Measurements from ENCODE around the gene SHKBP1. TPM values are rescaled to one million over a fixed set of nuclear protein-coding genes. Genes with fewer than 3 reads are reported as not detected.
A peak's percentile ranks its signal among the peaks of the same experiment; 100 is the strongest.

The SHKBP1 gene
- total and polyA plus RNA-seq, 2 of the 13 experiments (the other 11 are each of a cell fraction or from before 2014, with no cell fraction given): 16.2 to 17.4 TPM

GRCh38 chr19:40570313-40571004, 6.2 kb upstream of the SHKBP1 start (continued):
- TF ChIP-seq RNF2 (conservative IDR thresholded peaks at IDR 0.05; ENCODE audit: low read depth): peak; percentile 66
- peak; percentile 62; the same call in 1 of the 2 replicates for TF ChIP-seq MAZ (IDR thresholded peaks at IDR 0.05; ENCODE audit: borderline replicate concordance, low read depth, low read length)
- TF ChIP-seq MAZ (CRISPR knock-in tag; IDR thresholded peaks at IDR 0.05; ENCODE audit: low read depth): peak; percentile 50
- TF ChIP-seq, protein P1, sequence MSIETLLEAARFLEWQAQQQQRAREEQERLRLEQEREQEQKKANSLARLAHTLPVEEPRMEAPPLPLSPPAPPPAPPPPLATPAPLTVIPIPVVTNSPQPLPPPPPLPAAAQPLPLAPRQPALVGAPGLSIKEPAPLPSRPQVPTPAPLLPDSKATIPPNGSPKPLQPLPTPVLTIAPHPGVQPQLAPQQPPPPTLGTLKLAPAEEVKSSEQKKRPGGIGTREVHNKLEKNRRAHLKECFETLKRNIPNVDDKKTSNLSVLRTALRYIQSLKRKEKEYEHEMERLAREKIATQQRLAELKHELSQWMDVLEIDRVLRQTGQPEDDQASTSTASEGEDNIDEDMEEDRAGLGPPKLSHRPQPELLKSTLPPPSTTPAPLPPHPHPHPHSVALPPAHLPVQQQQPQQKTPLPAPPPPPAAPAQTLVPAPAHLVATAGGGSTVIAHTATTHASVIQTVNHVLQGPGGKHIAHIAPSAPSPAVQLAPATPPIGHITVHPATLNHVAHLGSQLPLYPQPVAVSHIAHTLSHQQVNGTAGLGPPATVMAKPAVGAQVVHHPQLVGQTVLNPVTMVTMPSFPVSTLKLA (IDR thresholded peaks at IDR 0.05): 0 out of 2 replicates have a peak, but pooled peaks have one; percentile 23
- peak; percentile 72 for TF ChIP-seq SP2 (CRISPR knock-in tag; IDR thresholded peaks at IDR 0.05)
- 0 out of 2 replicates have a peak, but pooled peaks have one; percentile 48 for TF ChIP-seq SP1 (IDR thresholded peaks at IDR 0.05)
- peak; percentile 77 for TF ChIP-seq SP1 (CRISPR knock-in tag; IDR thresholded peaks at IDR 0.05)
- no peak for TF ChIP-seq ZFAT (CRISPR knock-in tag; conservative IDR thresholded peaks at IDR 0.05)
- peak; percentile 72 for TF ChIP-seq PATZ1 (CRISPR knock-in tag; IDR thresholded peaks at IDR 0.05)
- TF ChIP-seq, protein P2, sequence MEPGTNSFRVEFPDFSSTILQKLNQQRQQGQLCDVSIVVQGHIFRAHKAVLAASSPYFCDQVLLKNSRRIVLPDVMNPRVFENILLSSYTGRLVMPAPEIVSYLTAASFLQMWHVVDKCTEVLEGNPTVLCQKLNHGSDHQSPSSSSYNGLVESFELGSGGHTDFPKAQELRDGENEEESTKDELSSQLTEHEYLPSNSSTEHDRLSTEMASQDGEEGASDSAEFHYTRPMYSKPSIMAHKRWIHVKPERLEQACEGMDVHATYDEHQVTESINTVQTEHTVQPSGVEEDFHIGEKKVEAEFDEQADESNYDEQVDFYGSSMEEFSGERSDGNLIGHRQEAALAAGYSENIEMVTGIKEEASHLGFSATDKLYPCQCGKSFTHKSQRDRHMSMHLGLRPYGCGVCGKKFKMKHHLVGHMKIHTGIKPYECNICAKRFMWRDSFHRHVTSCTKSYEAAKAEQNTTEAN (CRISPR knock-in tag; conservative IDR thresholded peaks at IDR 0.05): no peak
- TF ChIP-seq BHLHE40 (IDR thresholded peaks at IDR 0.05; ENCODE audit: low read length): 0 out of 2 replicates have a peak, but pooled peaks have one; percentile 18
- peak; percentile 15; the same call in 1 of the 2 replicates for TF ChIP-seq TBX2 (CRISPR knock-in tag; IDR thresholded peaks at IDR 0.05; ENCODE audit: borderline replicate concordance)
- TF ChIP-seq SP5 (CRISPR knock-in tag; IDR thresholded peaks at IDR 0.05; ENCODE audit: borderline replicate concordance, low read depth): peak; percentile 72
- peak; percentile 81; the same call in 1 of the 2 replicates for TF ChIP-seq ZMYM4 (CRISPR knock-in tag; IDR thresholded peaks at IDR 0.05)
- TF ChIP-seq ATF4 (CRISPR knock-in tag; IDR thresholded peaks at IDR 0.05): 0 out of 4 replicates have a peak, but pooled peaks of 1 of the 2 experiments have one; percentile 17
- TF ChIP-seq, protein P3, sequence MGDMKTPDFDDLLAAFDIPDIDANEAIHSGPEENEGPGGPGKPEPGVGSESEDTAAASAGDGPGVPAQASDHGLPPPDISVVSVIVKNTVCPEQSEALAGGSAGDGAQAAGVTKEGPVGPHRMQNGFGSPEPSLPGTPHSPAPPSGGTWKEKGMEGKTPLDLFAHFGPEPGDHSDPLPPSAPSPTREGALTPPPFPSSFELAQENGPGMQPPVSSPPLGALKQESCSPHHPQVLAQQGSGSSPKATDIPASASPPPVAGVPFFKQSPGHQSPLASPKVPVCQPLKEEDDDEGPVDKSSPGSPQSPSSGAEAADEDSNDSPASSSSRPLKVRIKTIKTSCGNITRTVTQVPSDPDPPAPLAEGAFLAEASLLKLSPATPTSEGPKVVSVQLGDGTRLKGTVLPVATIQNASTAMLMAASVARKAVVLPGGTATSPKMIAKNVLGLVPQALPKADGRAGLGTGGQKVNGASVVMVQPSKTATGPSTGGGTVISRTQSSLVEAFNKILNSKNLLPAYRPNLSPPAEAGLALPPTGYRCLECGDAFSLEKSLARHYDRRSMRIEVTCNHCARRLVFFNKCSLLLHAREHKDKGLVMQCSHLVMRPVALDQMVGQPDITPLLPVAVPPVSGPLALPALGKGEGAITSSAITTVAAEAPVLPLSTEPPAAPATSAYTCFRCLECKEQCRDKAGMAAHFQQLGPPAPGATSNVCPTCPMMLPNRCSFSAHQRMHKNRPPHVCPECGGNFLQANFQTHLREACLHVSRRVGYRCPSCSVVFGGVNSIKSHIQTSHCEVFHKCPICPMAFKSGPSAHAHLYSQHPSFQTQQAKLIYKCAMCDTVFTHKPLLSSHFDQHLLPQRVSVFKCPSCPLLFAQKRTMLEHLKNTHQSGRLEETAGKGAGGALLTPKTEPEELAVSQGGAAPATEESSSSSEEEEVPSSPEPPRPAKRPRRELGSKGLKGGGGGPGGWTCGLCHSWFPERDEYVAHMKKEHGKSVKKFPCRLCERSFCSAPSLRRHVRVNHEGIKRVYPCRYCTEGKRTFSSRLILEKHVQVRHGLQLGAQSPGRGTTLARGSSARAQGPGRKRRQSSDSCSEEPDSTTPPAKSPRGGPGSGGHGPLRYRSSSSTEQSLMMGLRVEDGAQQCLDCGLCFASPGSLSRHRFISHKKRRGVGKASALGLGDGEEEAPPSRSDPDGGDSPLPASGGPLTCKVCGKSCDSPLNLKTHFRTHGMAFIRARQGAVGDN (CRISPR knock-in tag; IDR thresholded peaks at IDR 0.05): peak; percentile 68
- TF ChIP-seq SPEN (CRISPR knock-in tag; IDR thresholded peaks at IDR 0.05; ENCODE audit: low read depth): peak; percentile 42; the same call in 1 of the 2 replicates
- TF ChIP-seq MTA1 (CRISPR knock-in tag; IDR thresholded peaks at IDR 0.05; ENCODE audit: borderline replicate concordance): no peak
